ENCODE measurements around the gene C1QL4.

DNA sequence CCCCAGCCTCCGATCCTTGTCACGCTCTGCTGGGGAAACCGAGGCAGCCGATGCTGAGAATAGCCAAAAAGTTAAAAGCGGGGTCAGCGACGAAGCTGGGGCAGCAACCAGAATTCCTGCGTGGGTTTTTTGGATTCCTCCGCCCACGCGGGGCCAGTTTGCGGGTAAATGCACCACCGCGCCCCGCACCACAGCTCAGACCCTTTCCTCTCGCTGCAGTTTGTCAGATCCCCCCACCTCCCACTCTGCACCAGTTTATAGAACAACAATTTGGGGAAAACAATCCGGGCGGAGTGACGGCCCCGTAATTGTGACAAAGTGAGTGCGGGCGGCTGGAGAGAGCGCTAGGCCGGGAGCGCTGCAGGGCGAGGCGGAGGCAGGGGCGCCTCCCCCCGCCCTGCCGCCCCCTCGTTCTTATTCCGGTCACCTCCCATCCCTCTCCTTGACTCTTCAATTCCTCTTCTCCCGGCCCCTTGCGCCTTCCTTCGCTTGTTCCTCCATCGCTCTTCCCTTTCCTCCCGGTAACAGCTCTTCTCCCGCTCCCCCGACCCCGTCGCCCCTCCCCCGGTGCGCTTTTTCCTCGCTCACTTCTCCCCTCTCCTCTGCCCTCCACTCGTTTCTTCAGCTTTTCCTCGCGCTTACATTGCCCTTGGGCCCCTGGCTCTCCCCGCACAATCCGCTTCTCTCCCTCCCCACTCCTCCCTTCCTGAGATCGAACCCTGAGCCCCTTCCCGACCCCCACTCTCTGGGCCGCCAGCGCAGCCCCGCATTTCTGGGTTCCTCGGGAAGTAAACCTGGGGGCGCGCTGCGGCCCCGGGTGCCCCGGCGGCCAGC lies 9.1 kb upstream of the C1QL4 start:
- TF ChIP-seq, protein P1, sequence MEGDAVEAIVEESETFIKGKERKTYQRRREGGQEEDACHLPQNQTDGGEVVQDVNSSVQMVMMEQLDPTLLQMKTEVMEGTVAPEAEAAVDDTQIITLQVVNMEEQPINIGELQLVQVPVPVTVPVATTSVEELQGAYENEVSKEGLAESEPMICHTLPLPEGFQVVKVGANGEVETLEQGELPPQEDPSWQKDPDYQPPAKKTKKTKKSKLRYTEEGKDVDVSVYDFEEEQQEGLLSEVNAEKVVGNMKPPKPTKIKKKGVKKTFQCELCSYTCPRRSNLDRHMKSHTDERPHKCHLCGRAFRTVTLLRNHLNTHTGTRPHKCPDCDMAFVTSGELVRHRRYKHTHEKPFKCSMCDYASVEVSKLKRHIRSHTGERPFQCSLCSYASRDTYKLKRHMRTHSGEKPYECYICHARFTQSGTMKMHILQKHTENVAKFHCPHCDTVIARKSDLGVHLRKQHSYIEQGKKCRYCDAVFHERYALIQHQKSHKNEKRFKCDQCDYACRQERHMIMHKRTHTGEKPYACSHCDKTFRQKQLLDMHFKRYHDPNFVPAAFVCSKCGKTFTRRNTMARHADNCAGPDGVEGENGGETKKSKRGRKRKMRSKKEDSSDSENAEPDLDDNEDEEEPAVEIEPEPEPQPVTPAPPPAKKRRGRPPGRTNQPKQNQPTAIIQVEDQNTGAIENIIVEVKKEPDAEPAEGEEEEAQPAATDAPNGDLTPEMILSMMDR (IDR thresholded peaks at IDR 0.05): no peak
- no peak for TF ChIP-seq POLR2A (IDR thresholded peaks at IDR 0.05)
